ENCODE data around the gene NDUFB10. TPM values are rescaled to one million over a fixed set of nuclear protein-coding genes. Genes with fewer than 3 reads are reported as not detected.

Gene NDUFB10
- total RNA-seq, 4 donors from 2014 or later: 137 to 496 (median 250) TPM

DNA sequence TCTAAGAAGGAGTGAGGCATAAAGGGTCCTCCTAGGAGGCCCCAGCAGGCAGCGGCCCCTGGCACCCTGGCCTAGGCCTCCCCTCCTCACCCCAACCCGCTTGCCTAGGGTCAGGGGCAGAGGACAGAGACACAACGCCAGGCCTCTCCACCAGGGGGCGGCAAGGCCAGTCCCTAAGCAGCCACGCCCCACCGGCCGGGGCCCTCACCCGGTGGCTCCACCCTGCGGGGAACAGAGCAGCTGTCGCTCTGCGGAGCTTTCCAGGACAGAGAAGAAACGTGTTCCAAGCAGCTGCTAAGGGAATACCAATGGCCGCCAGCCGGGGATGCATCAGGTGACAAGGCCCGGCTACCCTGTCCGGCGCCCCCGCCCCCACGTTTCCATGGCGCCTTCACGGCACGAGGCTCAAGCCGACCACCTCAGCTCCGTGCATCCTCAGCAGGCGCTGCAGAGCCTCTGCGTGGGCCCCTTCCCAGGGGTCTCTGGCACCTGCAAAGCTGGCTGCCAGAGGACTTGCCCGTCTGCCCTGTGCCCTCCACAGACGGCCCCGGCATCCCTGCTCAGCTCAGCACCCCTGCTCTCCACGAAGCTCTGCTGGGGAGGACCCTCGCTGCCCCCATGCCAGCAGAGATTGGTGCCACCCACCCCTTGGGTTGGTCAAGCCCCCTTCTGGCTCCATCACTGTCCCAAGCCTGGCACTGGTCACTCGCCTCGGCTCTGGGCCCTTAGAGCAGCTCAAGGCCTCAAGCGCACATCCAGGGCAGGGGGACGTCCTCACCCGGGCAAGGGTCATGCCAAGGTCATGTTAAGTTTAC is 44.7 kb downstream of the NDUFB10 start:
- Histone ChIP-seq H3K27me3 (no peaks in the 10 kb centered on the region), H3K27ac (peak overlapping the region; percentile 52 to 79 (median 62)), H3K4me3 (peak overlapping the region in 1 of 4 donors; percentile 4), H3K9me3 (no peaks in the 10 kb centered on the region), H3K36me3 (peaks cover 0 to 34% (median 23%) of the 10 kb centered on the region in 4 donors), H3K4me1 (peaks cover 29 to 50% (median 40%) of the 10 kb centered on the region in 4 donors)
- TF ChIP-seq CTCF (IDR thresholded peaks at IDR 0.05) (peak; percentile 94 to 99 (median 97)), EP300 (IDR thresholded peaks at IDR 0.05; ENCODE audit: low read depth) (no peak), POLR2AphosphoS5 (IDR thresholded peaks at IDR 0.05) (peak in 2 of 3 donors; percentile 26 to 47)
- in situ Hi-C loops (cut with MboI; ENCODE audit: low pct_ligation_motif_present in 1 of 4, low pct_unique_long_range_greater_than_20kb in 1 of 4, low sequenced_read_pairs in 3 of 4) (loop anchor here in 1 of 4 donors (25.0 kb wide), 1 partner anchor 133 kb away; the partner anchor contains the start of genes PKD1 and RAB26), intact Hi-C loops (cut with DNase I; ENCODE audit: low total_unique reads) (loop anchor here (10.0 kb wide), 1 partner anchor 231 kb away; the partner anchor contains the start of gene DNASE1L2)
- peak; percentile 95 for DNase-seq
- WGBS, 2 donors (ENCODE audit: low coverage in 1 of 2): 40% methylated on average over 26 of the region's 36 CpGs; no CpG with 5 or more reads in 1 of the 2 donors

DNA sequence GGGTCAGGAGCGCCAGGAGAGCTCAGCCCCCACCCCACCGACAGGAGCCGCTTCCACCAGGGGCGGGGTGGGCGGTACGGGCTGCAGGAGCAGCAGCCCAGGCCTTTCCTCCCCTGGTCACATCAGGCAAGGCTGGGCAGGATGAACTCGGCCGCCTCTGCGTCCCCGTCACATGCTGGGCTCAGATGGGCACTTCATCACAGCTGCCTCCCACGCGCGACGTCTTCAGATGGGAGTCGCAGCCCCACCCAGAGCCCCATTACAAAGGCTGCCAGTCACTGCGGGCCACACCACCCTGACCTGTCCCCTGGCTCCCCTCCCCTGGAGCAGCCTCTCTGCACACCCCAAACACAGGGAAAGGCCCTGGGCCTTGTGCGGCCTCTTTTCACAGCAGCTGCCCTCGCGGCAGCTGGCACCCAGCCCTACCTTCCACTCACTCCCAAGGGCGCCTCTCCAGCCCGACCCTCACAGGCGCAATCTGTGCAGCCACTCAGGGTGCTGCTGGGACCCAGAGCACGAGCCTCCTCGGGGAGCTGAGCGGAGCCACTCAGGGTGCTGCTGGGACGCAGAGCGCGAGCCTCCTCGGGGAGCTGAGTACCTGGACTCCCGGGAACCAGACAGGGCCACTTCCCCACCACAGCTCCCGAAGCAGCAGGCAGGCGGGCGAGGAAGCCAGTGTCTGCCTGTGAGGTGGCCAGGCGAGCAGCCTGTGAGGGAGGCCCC is 45.6 kb downstream of the NDUFB10 start:
- intact Hi-C loops (cut with DNase I; ENCODE audit: low total_unique reads): loop anchor here (10.0 kb wide), 1 partner anchor 230 kb away; the partner anchor contains the start of gene DNASE1L2
- DNase-seq: no peak
- WGBS, 2 donors (ENCODE audit: low coverage in 1 of 2): 83% methylated on average over 32 of the region's 34 CpGs; no CpG with 5 or more reads in 1 of the 2 donors
- Histone ChIP-seq H3K9me3 (no peaks in the 10 kb centered on the region), H3K4me3 (no peak overlapping the region), H3K27me3 (no peaks in the 10 kb centered on the region), H3K27ac (peak overlapping the region in 2 of 4 donors; percentile 53 to 79), H3K4me1 (peaks cover 29 to 50% (median 41%) of the 10 kb centered on the region in 4 donors), H3K36me3 (peaks cover 0 to 25% (median 15%) of the 10 kb centered on the region in 4 donors)
- TF ChIP-seq CTCF (IDR thresholded peaks at IDR 0.05): no peak
- TF ChIP-seq EP300 (IDR thresholded peaks at IDR 0.05; ENCODE audit: low read depth): no peak
- TF ChIP-seq POLR2A (IDR thresholded peaks at IDR 0.05): no peak
- TF ChIP-seq POLR2AphosphoS5 (IDR thresholded peaks at IDR 0.05): no peak
- in situ Hi-C loops (cut with MboI; ENCODE audit: low pct_ligation_motif_present in 1 of 4, low pct_unique_long_range_greater_than_20kb in 1 of 4, low sequenced_read_pairs in 3 of 4): loop anchor here in 1 of 4 donors (25.0 kb wide), 1 partner anchor 132 kb away; the partner anchor contains the start of genes PKD1 and RAB26

- in situ Hi-C loops (cut with MboI; ENCODE audit: low pct_ligation_motif_present in 1 of 4, low pct_unique_long_range_greater_than_20kb in 1 of 4, low sequenced_read_pairs in 3 of 4): loop anchor here in 1 of 4 donors (25.0 kb wide), 1 partner anchor 132 kb away; the partner anchor contains the start of genes PKD1 and RAB26
- intact Hi-C loops (cut with DNase I; ENCODE audit: low total_unique reads): loop anchor here (10.0 kb wide), 1 partner anchor 229 kb away; the partner anchor contains the start of gene DNASE1L2
- Histone ChIP-seq H3K4me1 (peaks cover 34 to 56% (median 47%) of the 10 kb centered on the region in 4 donors), H3K27me3 (no peaks in the 10 kb centered on the region), H3K27ac (no peak overlapping the region), H3K4me3 (no peak overlapping the region), H3K36me3 (peaks cover 0 to 21% (median 13%) of the 10 kb centered on the region in 4 donors), H3K9me3 (no peaks in the 10 kb centered on the region)
- WGBS, 2 donors (ENCODE audit: low coverage in 1 of 2): 75% methylated on average over 21 of the region's 21 CpGs; no CpG with 5 or more reads in 1 of the 2 donors
- TF ChIP-seq POLR2AphosphoS5 (IDR thresholded peaks at IDR 0.05) (no peak), EP300 (IDR thresholded peaks at IDR 0.05; ENCODE audit: low read depth) (no peak), POLR2A (IDR thresholded peaks at IDR 0.05) (no peak), CTCF (IDR thresholded peaks at IDR 0.05) (no peak)
- no peak for DNase-seq
Measured at GRCh38 chr16:2005646-2006045, 46.3 kb downstream of the NDUFB10 start.
